Measurements from ENCODE around the gene PAX5.

- no peak for TF ChIP-seq POLR2AphosphoS5 (IDR thresholded peaks at IDR 0.05; ENCODE audit: low read depth, low read length)
- TF ChIP-seq POLR2A (IDR thresholded peaks at IDR 0.05; ENCODE audit: low read depth, low read length) = no peak
- TF ChIP-seq SPI1 (IDR thresholded peaks at IDR 0.05; ENCODE audit: low read depth, low read length) = no peak
These were observed 215.7 kb downstream of the PAX5 start for GRCh38 chr9:36818242-36818938.
